ENCODE measurements around the gene PTPN4. TPM values are rescaled to one million over a fixed set of nuclear protein-coding genes. Genes with fewer than 3 reads are reported as not detected.

PTPN4 gene
- total RNA-seq, 1 experiment from 2014 or later: 80.5 TPM

DNA sequence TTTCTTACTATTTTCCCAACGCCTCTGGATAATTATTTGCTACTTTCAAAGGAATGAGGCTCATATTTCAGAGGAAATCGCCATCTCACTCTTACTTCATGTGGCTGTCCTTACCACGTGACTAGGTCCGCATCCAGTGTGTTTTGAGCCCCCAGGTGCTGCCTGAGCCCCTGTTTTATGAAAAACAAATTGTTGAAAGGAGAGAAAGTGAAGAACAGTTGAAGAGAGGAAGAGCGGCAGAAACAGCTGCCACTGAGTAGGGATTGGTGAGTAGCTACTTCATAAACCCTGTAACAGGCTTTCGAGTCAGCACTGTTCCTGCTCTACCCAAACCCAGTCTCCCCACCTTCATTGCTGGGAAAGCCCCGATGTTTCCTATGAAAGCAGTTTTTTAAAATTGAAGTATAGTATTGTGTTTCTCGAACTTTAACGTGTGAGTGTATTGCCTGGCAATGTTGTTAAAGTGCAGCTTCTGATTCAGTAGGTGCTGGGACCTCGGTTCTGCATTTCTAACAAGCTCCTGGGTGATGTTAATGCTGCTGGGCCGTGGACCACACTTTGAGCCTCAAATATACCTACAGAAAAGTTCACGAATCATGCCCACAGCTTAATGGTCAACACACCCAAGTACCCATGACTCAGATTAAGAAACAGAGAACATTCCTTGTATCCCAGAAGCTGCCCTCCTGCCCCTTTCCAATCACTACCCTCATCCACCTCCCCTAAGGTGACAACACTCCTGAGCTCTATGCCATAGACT, 41.0 kb upstream of the PTPN4 start:
- H3K27me3 Mint-ChIP-seq (ENCODE audit: low read depth): peaks cover 4% of the 10 kb centered on the region
- H2BK15ac ChIP-seq (ENCODE audit: low read depth, low read length): no peak overlapping the region
- no peak for DNase-seq
- H3K56ac ChIP-seq (ENCODE audit: insufficient read length, low read depth, low read length): no peak overlapping the region
- peaks cover 0 to 3% of the 10 kb centered on the region in 2 experiments; a peak in 2 of 5 replicates for H3K9me3 Mint-ChIP-seq
- H3K9ac ChIP-seq (ENCODE audit: extremely low read depth, insufficient read length, low read length): no peak overlapping the region
- no CpG with 5 or more reads among the region's 12 CpGs for WGBS (ENCODE audit: extremely low coverage, insufficient read length, low lambda C conversion rate)
- no peaks in the 10 kb centered on the region for H3K9me3 ChIP-seq (ENCODE audit: control insufficient read depth, low read depth, low read length)
- no peak overlapping the region for H3K18ac ChIP-seq (ENCODE audit: insufficient read length, low read depth, low read length)
- no peak overlapping the region for H3K27ac ChIP-seq (ENCODE audit: insufficient read length, low read depth, low read length)
- H3K14ac ChIP-seq (ENCODE audit: insufficient read depth, low read length): no peak overlapping the region
- no peak overlapping the region for H4K91ac ChIP-seq (ENCODE audit: insufficient read length, low read depth, low read length)
- no peak overlapping the region for H3K23ac ChIP-seq (ENCODE audit: insufficient read length, low read depth, low read length)
- no peak overlapping the region for H3K4me3 Mint-ChIP-seq
- no peak overlapping the region for H2BK5ac ChIP-seq (ENCODE audit: insufficient read length, low read length)
- H3K4ac ChIP-seq (ENCODE audit: low read depth, low read length): no peak overlapping the region
- H4K20me1 ChIP-seq (ENCODE audit: control insufficient read depth, insufficient read depth, insufficient read length): no peaks in the 10 kb centered on the region
- no peaks in the 10 kb centered on the region for H3K79me2 ChIP-seq (ENCODE audit: insufficient read depth, low read length)
- no peaks in the 10 kb centered on the region for H3K4me1 ChIP-seq (ENCODE audit: insufficient read depth, low read length)
- H4K8ac ChIP-seq (replicated peaks; ENCODE audit: insufficient read length, low read depth, low read length): no peak overlapping the region
- H4K5ac ChIP-seq (ENCODE audit: insufficient read length, low read depth, low read length): no peak overlapping the region
- no peaks in the 10 kb centered on the region for H3K79me1 ChIP-seq (ENCODE audit: insufficient read depth, low read depth, low read length, poor library complexity, severe bottlenecking)
- no peak overlapping the region for H2BK20ac ChIP-seq (ENCODE audit: low read depth, low read length, poor library complexity, severe bottlenecking)
- no peaks in the 10 kb centered on the region; the same call in 1 of the 2 replicates for H3K27me3 ChIP-seq (ENCODE audit: insufficient read depth, low read length)
- peak overlapping the region; percentile 17 for H2AFZ ChIP-seq (ENCODE audit: low read length)
- H2AK5ac ChIP-seq (ENCODE audit: insufficient read length, low read length): no peak overlapping the region
- peaks cover 7 to 12% of the 10 kb centered on the region in 2 experiments for H3K4me1 Mint-ChIP-seq
- H3K27ac Mint-ChIP-seq: peak overlapping the region in 2 of 3 experiments; percentile 18 to 27; a peak in 3 of 7 replicates
- no peak overlapping the region for H2BK12ac ChIP-seq (ENCODE audit: insufficient read length, low read depth, low read length)
- TF ChIP-seq, protein P1, sequence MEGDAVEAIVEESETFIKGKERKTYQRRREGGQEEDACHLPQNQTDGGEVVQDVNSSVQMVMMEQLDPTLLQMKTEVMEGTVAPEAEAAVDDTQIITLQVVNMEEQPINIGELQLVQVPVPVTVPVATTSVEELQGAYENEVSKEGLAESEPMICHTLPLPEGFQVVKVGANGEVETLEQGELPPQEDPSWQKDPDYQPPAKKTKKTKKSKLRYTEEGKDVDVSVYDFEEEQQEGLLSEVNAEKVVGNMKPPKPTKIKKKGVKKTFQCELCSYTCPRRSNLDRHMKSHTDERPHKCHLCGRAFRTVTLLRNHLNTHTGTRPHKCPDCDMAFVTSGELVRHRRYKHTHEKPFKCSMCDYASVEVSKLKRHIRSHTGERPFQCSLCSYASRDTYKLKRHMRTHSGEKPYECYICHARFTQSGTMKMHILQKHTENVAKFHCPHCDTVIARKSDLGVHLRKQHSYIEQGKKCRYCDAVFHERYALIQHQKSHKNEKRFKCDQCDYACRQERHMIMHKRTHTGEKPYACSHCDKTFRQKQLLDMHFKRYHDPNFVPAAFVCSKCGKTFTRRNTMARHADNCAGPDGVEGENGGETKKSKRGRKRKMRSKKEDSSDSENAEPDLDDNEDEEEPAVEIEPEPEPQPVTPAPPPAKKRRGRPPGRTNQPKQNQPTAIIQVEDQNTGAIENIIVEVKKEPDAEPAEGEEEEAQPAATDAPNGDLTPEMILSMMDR (conservative IDR thresholded peaks at IDR 0.05): no peak
- no peak overlapping the region for H3K4me2 ChIP-seq (ENCODE audit: insufficient read depth, insufficient read length, low read length)
- H3K36me3 Mint-ChIP-seq (ENCODE audit: insufficient read depth in 1 of 3, low read depth in 3 of 3): peaks cover 0 to 4% (median 0%) of the 10 kb centered on the region in 3 experiments; a peak in 2 of 7 replicates
- no peak overlapping the region for H3T11ph ChIP-seq (ENCODE audit: low read length)
- H2BK120ac ChIP-seq (ENCODE audit: low read depth, low read length, poor library complexity, severe bottlenecking): no peak overlapping the region
- H3K23me2 ChIP-seq (ENCODE audit: insufficient read length, low read depth, low read length, poor library complexity, severe bottlenecking): no peaks in the 10 kb centered on the region
